ENCODE data around the gene NR2E3. TPM values are rescaled to one million over a fixed set of nuclear protein-coding genes. Genes with fewer than 3 reads are reported as not detected.

NR2E3 gene
- polyA plus RNA-seq, 1 donor from 2014 or later = not detected

DNA sequence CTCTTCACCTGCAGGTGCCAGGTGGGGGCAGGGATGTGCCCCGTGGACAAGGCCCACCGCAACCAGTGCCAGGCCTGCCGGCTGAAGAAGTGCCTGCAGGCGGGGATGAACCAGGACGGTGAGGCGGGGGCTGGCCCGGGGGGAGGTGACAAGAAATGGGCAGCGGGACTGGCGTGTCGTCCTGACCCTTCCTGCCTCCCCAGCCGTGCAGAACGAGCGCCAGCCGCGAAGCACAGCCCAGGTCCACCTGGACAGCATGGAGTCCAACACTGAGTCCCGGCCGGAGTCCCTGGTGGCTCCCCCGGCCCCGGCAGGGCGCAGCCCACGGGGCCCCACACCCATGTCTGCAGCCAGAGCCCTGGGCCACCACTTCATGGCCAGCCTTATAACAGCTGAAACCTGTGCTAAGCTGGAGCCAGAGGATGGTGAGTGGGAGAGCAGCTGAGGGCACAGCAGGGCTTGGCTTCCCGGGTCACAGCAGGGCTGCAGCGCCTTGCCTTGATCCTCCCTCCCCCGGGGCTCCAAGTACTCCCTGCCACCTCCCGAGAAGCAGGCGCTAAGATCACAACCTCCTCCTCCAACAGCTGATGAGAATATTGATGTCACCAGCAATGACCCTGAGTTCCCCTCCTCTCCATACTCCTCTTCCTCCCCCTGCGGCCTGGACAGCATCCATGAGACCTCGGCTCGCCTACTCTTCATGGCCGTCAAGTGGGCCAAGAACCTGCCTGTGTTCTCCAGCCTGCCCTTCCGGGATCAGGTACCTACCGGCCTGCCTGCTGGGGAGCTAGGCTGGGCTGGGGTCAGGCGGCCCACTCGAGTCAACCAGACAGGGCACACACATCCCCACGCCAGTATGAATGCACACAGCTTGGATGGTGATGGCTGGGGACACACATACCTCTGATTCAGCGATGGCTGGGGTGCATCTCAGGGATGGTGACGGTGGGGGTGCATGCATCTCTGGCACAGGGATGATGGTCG, 1.7 kb downstream of the NR2E3 start:
- Histone ChIP-seq H3K9me3 (ENCODE audit: low read length) (no peaks in the 10 kb centered on the region), H3K27me3 (ENCODE audit: insufficient read depth, low read depth, low read length) (no peaks in the 10 kb centered on the region), H3K4me3 (ENCODE audit: low read length) (no peak overlapping the region), H3K36me3 (ENCODE audit: insufficient read depth, low read length) (no peaks in the 10 kb centered on the region), H2AFZ (ENCODE audit: low read depth, low read length) (no peak overlapping the region), H3F3A (ENCODE audit: insufficient read depth, low read length, poor library complexity, severe bottlenecking) (no peaks in the 10 kb centered on the region), H3K9ac (ENCODE audit: low read length) (no peak overlapping the region), H3K79me2 (replicated peaks; ENCODE audit: insufficient read depth, low read length) (no peaks in the 10 kb centered on the region), H3K9me2 (ENCODE audit: insufficient read depth, low read length) (no peaks in the 10 kb centered on the region), H3K27ac (ENCODE audit: low read length) (no peak overlapping the region), H4K20me1 (ENCODE audit: insufficient read depth) (no peaks in the 10 kb centered on the region), H3K4me2 (ENCODE audit: low read length) (no peak overlapping the region)
- TF ChIP-seq EP300 (conservative IDR thresholded peaks at IDR 0.05; ENCODE audit: poor library complexity, severe bottlenecking) (no peak), SMC3 (conservative IDR thresholded peaks at IDR 0.05; ENCODE audit: poor library complexity) (no peak), EZH2 (IDR thresholded peaks at IDR 0.05; ENCODE audit: borderline replicate concordance, insufficient read depth, low read length, poor library complexity, severe bottlenecking) (no peak), TAF1 (IDR thresholded peaks at IDR 0.05; ENCODE audit: low read depth) (no peak), POLR2AphosphoS5 (IDR thresholded peaks at IDR 0.05) (no peak), RAD21 (conservative IDR thresholded peaks at IDR 0.05) (no peak), MXI1 (conservative IDR thresholded peaks at IDR 0.05; ENCODE audit: poor library complexity, severe bottlenecking) (no peak)
- TF ChIP-seq, protein P1, sequence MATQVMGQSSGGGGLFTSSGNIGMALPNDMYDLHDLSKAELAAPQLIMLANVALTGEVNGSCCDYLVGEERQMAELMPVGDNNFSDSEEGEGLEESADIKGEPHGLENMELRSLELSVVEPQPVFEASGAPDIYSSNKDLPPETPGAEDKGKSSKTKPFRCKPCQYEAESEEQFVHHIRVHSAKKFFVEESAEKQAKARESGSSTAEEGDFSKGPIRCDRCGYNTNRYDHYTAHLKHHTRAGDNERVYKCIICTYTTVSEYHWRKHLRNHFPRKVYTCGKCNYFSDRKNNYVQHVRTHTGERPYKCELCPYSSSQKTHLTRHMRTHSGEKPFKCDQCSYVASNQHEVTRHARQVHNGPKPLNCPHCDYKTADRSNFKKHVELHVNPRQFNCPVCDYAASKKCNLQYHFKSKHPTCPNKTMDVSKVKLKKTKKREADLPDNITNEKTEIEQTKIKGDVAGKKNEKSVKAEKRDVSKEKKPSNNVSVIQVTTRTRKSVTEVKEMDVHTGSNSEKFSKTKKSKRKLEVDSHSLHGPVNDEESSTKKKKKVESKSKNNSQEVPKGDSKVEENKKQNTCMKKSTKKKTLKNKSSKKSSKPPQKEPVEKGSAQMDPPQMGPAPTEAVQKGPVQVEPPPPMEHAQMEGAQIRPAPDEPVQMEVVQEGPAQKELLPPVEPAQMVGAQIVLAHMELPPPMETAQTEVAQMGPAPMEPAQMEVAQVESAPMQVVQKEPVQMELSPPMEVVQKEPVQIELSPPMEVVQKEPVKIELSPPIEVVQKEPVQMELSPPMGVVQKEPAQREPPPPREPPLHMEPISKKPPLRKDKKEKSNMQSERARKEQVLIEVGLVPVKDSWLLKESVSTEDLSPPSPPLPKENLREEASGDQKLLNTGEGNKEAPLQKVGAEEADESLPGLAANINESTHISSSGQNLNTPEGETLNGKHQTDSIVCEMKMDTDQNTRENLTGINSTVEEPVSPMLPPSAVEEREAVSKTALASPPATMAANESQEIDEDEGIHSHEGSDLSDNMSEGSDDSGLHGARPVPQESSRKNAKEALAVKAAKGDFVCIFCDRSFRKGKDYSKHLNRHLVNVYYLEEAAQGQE (IDR thresholded peaks at IDR 0.05; ENCODE audit: borderline replicate concordance) = no peak
- TF ChIP-seq, protein P2, sequence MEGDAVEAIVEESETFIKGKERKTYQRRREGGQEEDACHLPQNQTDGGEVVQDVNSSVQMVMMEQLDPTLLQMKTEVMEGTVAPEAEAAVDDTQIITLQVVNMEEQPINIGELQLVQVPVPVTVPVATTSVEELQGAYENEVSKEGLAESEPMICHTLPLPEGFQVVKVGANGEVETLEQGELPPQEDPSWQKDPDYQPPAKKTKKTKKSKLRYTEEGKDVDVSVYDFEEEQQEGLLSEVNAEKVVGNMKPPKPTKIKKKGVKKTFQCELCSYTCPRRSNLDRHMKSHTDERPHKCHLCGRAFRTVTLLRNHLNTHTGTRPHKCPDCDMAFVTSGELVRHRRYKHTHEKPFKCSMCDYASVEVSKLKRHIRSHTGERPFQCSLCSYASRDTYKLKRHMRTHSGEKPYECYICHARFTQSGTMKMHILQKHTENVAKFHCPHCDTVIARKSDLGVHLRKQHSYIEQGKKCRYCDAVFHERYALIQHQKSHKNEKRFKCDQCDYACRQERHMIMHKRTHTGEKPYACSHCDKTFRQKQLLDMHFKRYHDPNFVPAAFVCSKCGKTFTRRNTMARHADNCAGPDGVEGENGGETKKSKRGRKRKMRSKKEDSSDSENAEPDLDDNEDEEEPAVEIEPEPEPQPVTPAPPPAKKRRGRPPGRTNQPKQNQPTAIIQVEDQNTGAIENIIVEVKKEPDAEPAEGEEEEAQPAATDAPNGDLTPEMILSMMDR (IDR thresholded peaks at IDR 0.05; ENCODE audit: poor library complexity, severe bottlenecking) = no peak

DNA sequence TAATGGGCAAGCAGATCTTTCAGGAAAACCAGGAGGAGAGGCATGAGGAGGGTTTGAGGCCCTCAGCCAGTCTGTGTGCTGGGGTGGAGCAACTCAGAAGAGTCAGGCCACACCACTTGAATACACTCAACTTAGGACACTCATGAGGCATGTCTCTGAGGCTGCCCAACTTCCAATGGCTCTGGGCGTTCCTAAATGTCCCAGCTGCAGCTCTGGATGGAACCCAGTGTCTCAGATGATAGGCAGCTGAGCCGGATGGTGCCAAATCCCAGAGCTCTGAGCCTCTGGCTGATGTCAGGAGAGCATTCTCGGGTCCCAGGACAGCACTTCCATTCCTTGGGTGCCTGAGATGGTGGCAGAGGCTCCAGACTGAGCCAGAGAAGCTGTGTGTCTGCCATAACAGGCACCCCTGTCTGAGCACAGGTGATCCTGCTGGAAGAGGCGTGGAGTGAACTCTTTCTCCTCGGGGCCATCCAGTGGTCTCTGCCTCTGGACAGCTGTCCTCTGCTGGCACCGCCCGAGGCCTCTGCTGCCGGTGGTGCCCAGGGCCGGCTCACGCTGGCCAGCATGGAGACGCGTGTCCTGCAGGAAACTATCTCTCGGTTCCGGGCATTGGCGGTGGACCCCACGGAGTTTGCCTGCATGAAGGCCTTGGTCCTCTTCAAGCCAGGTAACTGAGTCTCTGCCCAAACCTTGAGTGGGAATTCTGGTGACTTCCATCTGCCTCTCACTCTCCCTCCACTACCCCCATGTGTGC, 2.8 kb downstream of the NR2E3 start:
- TF ChIP-seq MXI1 (conservative IDR thresholded peaks at IDR 0.05; ENCODE audit: poor library complexity, severe bottlenecking) (no peak), SMC3 (conservative IDR thresholded peaks at IDR 0.05; ENCODE audit: poor library complexity) (no peak)

More for the DNA sequence above, 2.8 kb downstream of the NR2E3 start:
- no peaks in the 10 kb centered on the region for H3K79me2 ChIP-seq (replicated peaks; ENCODE audit: insufficient read depth, low read length)
- H3K9me3 ChIP-seq (ENCODE audit: low read length) = peaks cover 3% of the 10 kb centered on the region
- no peaks in the 10 kb centered on the region for H3K36me3 ChIP-seq (ENCODE audit: insufficient read depth, low read length)
- no peak overlapping the region for H3K4me3 ChIP-seq (ENCODE audit: low read length)
- H3K27me3 ChIP-seq (ENCODE audit: insufficient read depth, low read depth, low read length) = no peaks in the 10 kb centered on the region
- no peak overlapping the region for H3K27ac ChIP-seq (ENCODE audit: low read length)
- no peak overlapping the region for H3K4me2 ChIP-seq (ENCODE audit: low read length)
- H4K20me1 ChIP-seq (ENCODE audit: insufficient read depth) = no peaks in the 10 kb centered on the region
- H3K9ac ChIP-seq (ENCODE audit: low read length) = no peak overlapping the region
- no peak overlapping the region for H2AFZ ChIP-seq (ENCODE audit: low read depth, low read length)
- H3K9me2 ChIP-seq (ENCODE audit: insufficient read depth, low read length) = no peaks in the 10 kb centered on the region
- no peaks in the 10 kb centered on the region for H3F3A ChIP-seq (ENCODE audit: insufficient read depth, low read length, poor library complexity, severe bottlenecking)
